ENCODE results near the gene TIMP1.

Gene TIMP1

GRCh38 chrX:47620303-47620685 is 38.1 kb downstream of the TIMP1 start:
- H3K9me3 ChIP-seq (ENCODE audit: control insufficient read depth in 2 of 2, low read length in 2 of 2): peaks cover 0 to 5% of the 10 kb centered on the region in 2 donors
- H3K27ac ChIP-seq (ENCODE audit: low read length): no peak overlapping the region
- H3K4me1 ChIP-seq (ENCODE audit: control insufficient read depth, insufficient read depth, low read length): peaks cover 5% of the 10 kb centered on the region
- peaks cover 11 to 22% of the 10 kb centered on the region in 2 donors for H3K27me3 ChIP-seq (ENCODE audit: control insufficient read depth in 1 of 2, insufficient read depth in 2 of 2, low read length in 2 of 2)
- no peak overlapping the region for H3K9ac ChIP-seq (ENCODE audit: low read length in 2 of 2)
- no peaks in the 10 kb centered on the region for H3K36me3 ChIP-seq (ENCODE audit: control insufficient read depth in 2 of 2, insufficient read depth in 2 of 2, low read length in 2 of 2)
- no peak overlapping the region for H3K4me3 ChIP-seq (ENCODE audit: low read length in 2 of 2)

GRCh38 chrX:47621851-47622250 is 39.6 kb downstream of the TIMP1 start:
- peaks cover 11 to 27% of the 10 kb centered on the region in 2 donors for H3K27me3 ChIP-seq (ENCODE audit: control insufficient read depth in 1 of 2, insufficient read depth in 2 of 2, low read length in 2 of 2)
- no peak overlapping the region for H3K9ac ChIP-seq (ENCODE audit: low read length in 2 of 2)
- H3K36me3 ChIP-seq (ENCODE audit: control insufficient read depth in 2 of 2, insufficient read depth in 2 of 2, low read length in 2 of 2): no peaks in the 10 kb centered on the region
- no peak overlapping the region for H3K27ac ChIP-seq (ENCODE audit: low read length)
- no peak overlapping the region for H3K4me3 ChIP-seq (ENCODE audit: low read length in 2 of 2)
- H3K4me1 ChIP-seq (ENCODE audit: control insufficient read depth, insufficient read depth, low read length): peaks cover 5% of the 10 kb centered on the region
- H3K9me3 ChIP-seq (ENCODE audit: control insufficient read depth in 2 of 2, low read length in 2 of 2): peaks cover 0 to 2% of the 10 kb centered on the region in 2 donors

GRCh38 chrX:47623540-47624027 is 41.3 kb downstream of the TIMP1 start:
- Histone ChIP-seq H3K9me3 (ENCODE audit: control insufficient read depth in 2 of 2, low read length in 2 of 2) (peaks cover 0 to 2% of the 10 kb centered on the region in 2 donors), H3K9ac (ENCODE audit: low read length in 2 of 2) (no peak overlapping the region), H3K4me3 (ENCODE audit: low read length in 2 of 2) (peak overlapping the region in 1 of 2 donors; percentile 47), H3K36me3 (ENCODE audit: control insufficient read depth in 2 of 2, insufficient read depth in 2 of 2, low read length in 2 of 2) (no peaks in the 10 kb centered on the region), H3K27me3 (ENCODE audit: control insufficient read depth in 1 of 2, insufficient read depth in 2 of 2, low read length in 2 of 2) (peaks cover 11 to 30% of the 10 kb centered on the region in 2 donors), H3K4me1 (ENCODE audit: control insufficient read depth, insufficient read depth, low read length) (peaks cover 5% of the 10 kb centered on the region), H3K27ac (ENCODE audit: low read length) (no peak overlapping the region)

- H3K27me3 ChIP-seq (ENCODE audit: control insufficient read depth in 1 of 2, insufficient read depth in 2 of 2, low read length in 2 of 2): peaks cover 8 to 30% of the 10 kb centered on the region in 2 donors
These were observed 43.1 kb downstream of the TIMP1 start for GRCh38 chrX:47625365-47625764.

GRCh38 chrX:47628982-47629381 is 46.7 kb downstream of the TIMP1 start:
- Histone ChIP-seq H3K4me3 (ENCODE audit: low read length in 2 of 2) (no peak overlapping the region), H3K27me3 (ENCODE audit: control insufficient read depth in 1 of 2, insufficient read depth in 2 of 2, low read length in 2 of 2) (peaks cover 0 to 14% of the 10 kb centered on the region in 2 donors), H3K9me3 (ENCODE audit: control insufficient read depth in 2 of 2, low read length in 2 of 2) (no peaks in the 10 kb centered on the region), H3K9ac (ENCODE audit: low read length in 2 of 2) (no peak overlapping the region), H3K36me3 (ENCODE audit: control insufficient read depth in 2 of 2, insufficient read depth in 2 of 2, low read length in 2 of 2) (no peaks in the 10 kb centered on the region), H3K27ac (ENCODE audit: low read length) (no peak overlapping the region), H3K4me1 (ENCODE audit: control insufficient read depth, insufficient read depth, low read length) (no peaks in the 10 kb centered on the region)

More at GRCh38 chrX:47625365-47625764, 43.1 kb downstream of the TIMP1 start:
- Histone ChIP-seq H3K36me3 (ENCODE audit: control insufficient read depth in 2 of 2, insufficient read depth in 2 of 2, low read length in 2 of 2) (no peaks in the 10 kb centered on the region), H3K4me3 (ENCODE audit: low read length in 2 of 2) (no peak overlapping the region), H3K9me3 (ENCODE audit: control insufficient read depth in 2 of 2, low read length in 2 of 2) (peaks cover 0 to 2% of the 10 kb centered on the region in 2 donors), H3K9ac (ENCODE audit: low read length in 2 of 2) (no peak overlapping the region), H3K4me1 (ENCODE audit: control insufficient read depth, insufficient read depth, low read length) (peaks cover 2% of the 10 kb centered on the region), H3K27ac (ENCODE audit: low read length) (no peak overlapping the region)

- Histone ChIP-seq H3K9me3 (ENCODE audit: control insufficient read depth in 2 of 2, low read length in 2 of 2) (no peaks in the 10 kb centered on the region), H3K27me3 (ENCODE audit: control insufficient read depth in 1 of 2, insufficient read depth in 2 of 2, low read length in 2 of 2) (peaks cover 0 to 13% of the 10 kb centered on the region in 2 donors), H3K4me1 (ENCODE audit: control insufficient read depth, insufficient read depth, low read length) (no peaks in the 10 kb centered on the region), H3K4me3 (ENCODE audit: low read length in 2 of 2) (no peak within 1 kb of the TSS), H3K36me3 (ENCODE audit: control insufficient read depth in 2 of 2, insufficient read depth in 2 of 2, low read length in 2 of 2) (no peaks in the 10 kb centered on the region), H3K27ac (ENCODE audit: low read length) (no peak within 1 kb of the TSS), H3K9ac (ENCODE audit: low read length in 2 of 2) (no peak within 1 kb of the TSS)
These were observed 47.4 kb downstream of the TIMP1 start, which contains the start of gene CFP for GRCh38 chrX:47629419-47630200. Gene CFP, minus strand, starts transcription at chrX:47629930. Its CDS starts 86 bp downstream, at chrX:47629844.

- H3K4me3 ChIP-seq (ENCODE audit: low read length in 2 of 2): no peak overlapping the region
- no peak overlapping the region for H3K9ac ChIP-seq (ENCODE audit: low read length in 2 of 2)
- no peak overlapping the region for H3K27ac ChIP-seq (ENCODE audit: low read length)
- peaks cover 0 to 12% of the 10 kb centered on the region in 2 donors for H3K27me3 ChIP-seq (ENCODE audit: control insufficient read depth in 1 of 2, insufficient read depth in 2 of 2, low read length in 2 of 2)
- H3K36me3 ChIP-seq (ENCODE audit: control insufficient read depth in 2 of 2, insufficient read depth in 2 of 2, low read length in 2 of 2): peaks cover 0 to 7% of the 10 kb centered on the region in 2 donors
- H3K4me1 ChIP-seq (ENCODE audit: control insufficient read depth, insufficient read depth, low read length): no peaks in the 10 kb centered on the region
- no peaks in the 10 kb centered on the region for H3K9me3 ChIP-seq (ENCODE audit: control insufficient read depth in 2 of 2, low read length in 2 of 2)
These were observed 49.4 kb downstream of the TIMP1 start for GRCh38 chrX:47631676-47632075.

- Histone ChIP-seq H3K36me3 (ENCODE audit: control insufficient read depth in 2 of 2, insufficient read depth in 2 of 2, low read length in 2 of 2) (peaks cover 0 to 7% of the 10 kb centered on the region in 2 donors), H3K9me3 (ENCODE audit: control insufficient read depth in 2 of 2, low read length in 2 of 2) (no peaks in the 10 kb centered on the region), H3K27ac (ENCODE audit: low read length) (no peak overlapping the region), H3K4me1 (ENCODE audit: control insufficient read depth, insufficient read depth, low read length) (no peaks in the 10 kb centered on the region), H3K27me3 (ENCODE audit: control insufficient read depth in 1 of 2, insufficient read depth in 2 of 2, low read length in 2 of 2) (peaks cover 0 to 12% of the 10 kb centered on the region in 2 donors), H3K9ac (ENCODE audit: low read length in 2 of 2) (no peak overlapping the region), H3K4me3 (ENCODE audit: low read length in 2 of 2) (no peak overlapping the region)
These were observed 50.4 kb downstream of the TIMP1 start for GRCh38 chrX:47632666-47633065.

- Histone ChIP-seq H3K27me3 (ENCODE audit: control insufficient read depth in 1 of 2, insufficient read depth in 2 of 2, low read length in 2 of 2) (peaks cover 0 to 8% of the 10 kb centered on the region in 2 donors), H3K9ac (ENCODE audit: low read length in 2 of 2) (no peak overlapping the region), H3K36me3 (ENCODE audit: control insufficient read depth in 2 of 2, insufficient read depth in 2 of 2, low read length in 2 of 2) (peaks cover 9 to 15% of the 10 kb centered on the region in 2 donors), H3K4me1 (ENCODE audit: control insufficient read depth, insufficient read depth, low read length) (no peaks in the 10 kb centered on the region), H3K27ac (ENCODE audit: low read length) (no peak overlapping the region), H3K4me3 (ENCODE audit: low read length in 2 of 2) (no peak overlapping the region), H3K9me3 (ENCODE audit: control insufficient read depth in 2 of 2, low read length in 2 of 2) (no peaks in the 10 kb centered on the region)
These were observed 51.7 kb downstream of the TIMP1 start for GRCh38 chrX:47633689-47634590.

- Histone ChIP-seq H3K27ac (ENCODE audit: low read length) (no peak overlapping the region), H3K9ac (ENCODE audit: low read length in 2 of 2) (no peak overlapping the region), H3K4me1 (ENCODE audit: control insufficient read depth, insufficient read depth, low read length) (no peaks in the 10 kb centered on the region), H3K4me3 (ENCODE audit: low read length in 2 of 2) (no peak overlapping the region), H3K36me3 (ENCODE audit: control insufficient read depth in 2 of 2, insufficient read depth in 2 of 2, low read length in 2 of 2) (peaks cover 12 to 20% of the 10 kb centered on the region in 2 donors), H3K27me3 (ENCODE audit: control insufficient read depth in 1 of 2, insufficient read depth in 2 of 2, low read length in 2 of 2) (peaks cover 0 to 8% of the 10 kb centered on the region in 2 donors), H3K9me3 (ENCODE audit: control insufficient read depth in 2 of 2, low read length in 2 of 2) (peaks cover 0 to under 1% of the 10 kb centered on the region in 2 donors)
These were observed 52.8 kb downstream of the TIMP1 start for GRCh38 chrX:47634871-47635575.

Data from stomach smooth muscle (tissue), 2 donors.